ENCODE data around the gene DGKQ.
"Not testable (repeated sequence)": the region's sequence is repeated elsewhere in the genome, so short reads cannot be mapped to it uniquely, and the experiment has no call there.

The DGKQ gene

GRCh38 chr4:924107-925096, 49.0 kb downstream of the DGKQ start:
- peak; percentile 27 for DNase-seq

- no peak for DNase-seq
Observed at GRCh38 chr4:921830-922331, 51.5 kb downstream of the DGKQ start.

DNA sequence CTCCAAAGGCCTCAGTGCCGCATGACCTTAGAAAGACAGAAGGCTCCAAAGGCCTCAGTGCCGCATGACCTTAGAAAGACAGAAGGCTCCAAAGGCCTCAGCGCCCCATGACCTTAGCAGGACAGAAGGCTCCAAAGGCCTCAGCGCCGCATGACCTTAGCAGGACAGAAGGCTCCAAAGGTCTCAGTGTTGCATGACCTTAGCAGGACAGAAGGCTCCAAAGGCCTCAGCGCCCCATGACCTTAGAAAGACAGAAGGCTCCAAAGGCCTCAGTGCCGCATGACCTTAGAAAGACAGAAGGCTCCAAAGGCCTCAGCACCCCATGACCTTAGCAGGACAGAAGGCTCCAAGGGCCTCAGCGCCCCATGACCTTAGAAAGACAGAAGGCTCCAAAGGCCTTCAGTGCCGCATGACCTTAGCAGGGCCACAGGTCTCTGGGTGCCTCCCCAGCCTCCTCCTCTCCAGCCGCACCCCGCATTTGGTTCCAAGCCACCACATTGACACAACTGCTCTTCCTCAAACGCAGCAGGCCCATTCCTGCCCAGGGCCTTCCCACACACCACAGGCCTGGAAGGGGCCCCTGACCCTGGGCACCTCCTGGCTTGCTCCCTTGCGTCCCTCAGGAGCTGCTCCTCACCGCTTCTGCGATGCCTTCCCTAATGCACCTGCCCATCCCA, 54.2 kb downstream of the DGKQ start:
- not testable (repeated sequence) for DNase-seq

GRCh38 chr4:918591-918990, 54.8 kb downstream of the DGKQ start:
- DNase-seq: not testable (repeated sequence)

DNA sequence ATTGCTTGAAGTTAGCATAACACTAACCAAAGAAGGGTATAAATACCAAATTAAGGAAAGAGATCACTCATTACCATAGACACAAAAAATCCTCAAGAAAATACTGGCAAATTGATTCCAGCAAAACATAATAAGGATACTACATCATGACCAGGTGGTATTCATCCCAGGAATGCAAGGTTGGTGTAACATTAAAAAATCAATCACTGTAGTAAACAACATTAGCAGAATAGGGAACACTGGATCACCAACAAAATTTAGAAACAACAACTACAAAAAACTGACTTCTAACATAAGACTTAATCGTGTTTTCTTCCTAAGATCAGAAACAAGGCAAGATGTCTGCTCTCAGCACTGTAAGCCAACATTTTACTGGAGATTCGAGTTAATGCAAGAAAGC, 55.4 kb downstream of the DGKQ start:
- DNase-seq: no peak

DNA sequence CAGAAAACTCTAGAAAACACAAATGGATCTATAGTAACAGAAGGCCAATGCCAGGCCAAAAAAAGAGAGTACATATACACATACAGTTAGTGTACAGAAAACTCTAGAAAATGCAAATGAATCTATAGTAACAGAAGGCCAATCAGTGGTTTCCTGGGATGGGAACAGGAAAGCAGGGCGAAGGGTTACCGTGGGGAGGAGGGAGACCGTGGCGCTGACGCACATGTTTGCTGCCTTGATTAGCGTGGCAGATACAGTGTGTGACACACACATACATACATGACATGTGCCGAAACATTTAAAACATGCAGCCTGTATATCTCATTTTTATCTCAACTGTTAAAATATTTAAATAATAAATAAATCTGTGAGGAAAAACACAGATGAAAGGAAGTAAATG, 55.9 kb downstream of the DGKQ start:
- DNase-seq: no peak

DNA sequence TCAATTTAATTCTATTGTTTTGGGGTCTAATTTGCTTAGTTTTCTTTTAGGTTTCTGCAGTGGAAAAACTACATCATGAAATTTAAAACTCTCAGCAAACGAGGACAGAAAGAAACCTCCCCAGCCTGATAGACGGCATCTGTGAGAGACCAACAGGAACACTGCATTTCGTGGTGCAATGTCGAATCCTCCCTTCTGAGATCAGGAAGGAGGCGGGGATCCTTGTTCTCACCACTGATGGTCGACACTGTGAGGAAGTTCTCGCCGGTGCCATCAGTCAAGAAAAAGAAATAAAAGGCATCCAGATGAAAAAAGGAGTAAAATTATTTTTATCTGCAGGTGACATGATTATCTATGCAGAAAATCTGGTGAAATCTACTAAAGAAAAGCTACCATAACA, 57.8 kb downstream of the DGKQ start:
- no peak for DNase-seq

GRCh38 chr4:915041-915474, 58.3 kb downstream of the DGKQ start:
- no peak for DNase-seq

- no peak for DNase-seq
Observed at GRCh38 chr4:914531-914930, 58.8 kb downstream of the DGKQ start.

GRCh38 chr4:913280-913618, 60.1 kb downstream of the DGKQ start:
- DNase-seq: no peak

DNA sequence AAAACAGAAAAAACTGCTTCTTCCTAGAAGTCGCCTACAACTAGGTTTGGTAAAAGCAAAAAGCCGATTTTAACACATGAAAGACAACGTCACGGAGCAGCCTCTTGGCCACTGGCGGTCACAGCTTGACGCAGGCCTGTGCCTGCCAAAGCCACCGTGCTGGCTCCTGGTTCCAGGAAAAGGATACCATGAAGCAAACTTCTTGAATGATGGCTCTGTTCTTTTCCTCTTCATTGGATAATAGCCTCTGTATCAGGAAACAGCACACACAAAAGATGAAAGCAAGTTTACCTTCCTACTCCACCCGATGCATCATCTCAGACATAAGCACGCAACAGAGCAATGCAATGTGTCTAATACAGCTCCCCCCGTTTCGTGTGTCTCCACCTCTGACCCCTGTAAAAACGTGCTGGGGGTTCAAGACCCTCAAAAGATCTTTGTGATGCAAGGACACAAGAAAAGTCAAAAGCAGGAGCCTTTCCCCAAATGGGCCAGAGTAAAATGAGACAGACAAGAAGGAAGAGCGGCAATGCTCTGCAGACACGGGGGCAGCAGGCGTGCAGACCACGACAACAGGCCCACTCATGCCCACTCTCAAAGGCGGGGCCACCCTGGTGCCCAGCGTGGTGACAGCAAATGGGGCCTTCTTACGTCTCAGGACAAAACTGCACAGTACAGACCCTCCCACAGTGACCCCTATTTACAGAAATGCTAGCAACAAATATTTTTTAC, 60.7 kb downstream of the DGKQ start:
- no peak for DNase-seq

DNA sequence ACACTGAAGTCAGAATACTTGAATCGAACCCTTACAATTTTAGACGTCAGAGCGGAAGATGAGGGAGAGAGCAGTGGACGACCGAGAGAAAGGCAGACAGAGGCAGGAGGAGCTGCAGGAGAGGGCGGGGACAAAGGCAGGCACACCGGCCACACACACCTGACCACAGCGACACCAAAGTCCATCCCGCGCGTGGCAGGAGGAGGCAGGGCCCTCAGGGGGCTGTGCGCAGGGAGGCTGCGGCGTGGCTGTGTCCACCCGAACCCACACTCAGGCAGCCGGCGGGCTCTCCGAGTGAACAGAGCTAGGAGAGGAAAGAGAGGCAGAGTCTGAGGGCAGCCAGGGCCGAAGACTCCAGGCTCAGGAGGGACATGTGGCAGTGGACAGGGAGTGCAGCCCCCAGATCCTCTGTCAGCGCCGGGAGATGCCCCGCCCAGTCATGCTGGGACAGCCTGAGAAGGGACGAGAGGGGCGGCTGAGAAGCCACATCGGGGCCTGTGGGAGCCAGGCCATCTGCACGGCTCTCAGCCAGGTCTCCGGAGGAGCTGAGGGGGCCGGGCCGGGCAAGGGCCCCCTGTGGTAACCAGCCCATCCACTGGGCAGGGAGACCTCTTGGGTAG, 61.4 kb downstream of the DGKQ start:
- no peak for DNase-seq

- no peak for DNase-seq
Observed at GRCh38 chr4:911221-911751, 62.1 kb downstream of the DGKQ start.

DNA sequence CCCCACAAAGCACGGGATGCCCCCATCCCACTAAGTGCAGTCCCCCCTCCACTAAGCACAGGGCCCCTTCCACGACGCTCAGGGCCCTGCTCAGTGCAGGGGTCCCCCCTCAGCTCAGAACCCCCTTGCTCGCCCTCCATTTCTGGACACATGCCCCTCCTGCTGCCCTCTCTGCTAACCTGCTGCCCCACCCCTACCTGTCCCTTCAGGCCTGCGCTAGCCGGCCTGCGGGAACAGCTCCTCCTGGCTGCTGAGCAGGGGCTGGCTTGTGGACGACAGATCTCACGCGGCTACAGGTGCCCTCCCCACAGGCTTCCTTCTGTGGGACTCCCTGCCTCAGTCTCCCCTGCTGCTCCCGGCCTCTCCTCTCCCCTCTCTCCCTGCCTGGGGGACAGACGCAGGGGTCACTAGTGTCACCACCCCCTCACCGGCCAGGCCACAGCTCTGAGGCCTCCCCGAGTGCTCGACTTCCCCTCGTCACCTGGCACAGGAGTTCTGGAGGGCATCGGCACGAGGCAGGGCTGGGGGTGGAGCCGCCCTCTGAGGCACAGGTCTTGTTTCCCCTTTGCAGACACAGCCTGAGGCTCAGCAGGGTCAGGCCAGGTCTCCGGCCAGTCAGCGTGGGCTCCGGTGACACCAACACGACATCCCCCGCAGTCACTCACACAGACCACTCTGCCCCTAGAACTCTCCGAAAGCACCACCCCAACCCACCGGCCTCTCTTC, 62.8 kb downstream of the DGKQ start:
- no peak for DNase-seq

GRCh38 chr4:909821-910220, 63.5 kb downstream of the DGKQ start:
- no peak for DNase-seq

DNA sequence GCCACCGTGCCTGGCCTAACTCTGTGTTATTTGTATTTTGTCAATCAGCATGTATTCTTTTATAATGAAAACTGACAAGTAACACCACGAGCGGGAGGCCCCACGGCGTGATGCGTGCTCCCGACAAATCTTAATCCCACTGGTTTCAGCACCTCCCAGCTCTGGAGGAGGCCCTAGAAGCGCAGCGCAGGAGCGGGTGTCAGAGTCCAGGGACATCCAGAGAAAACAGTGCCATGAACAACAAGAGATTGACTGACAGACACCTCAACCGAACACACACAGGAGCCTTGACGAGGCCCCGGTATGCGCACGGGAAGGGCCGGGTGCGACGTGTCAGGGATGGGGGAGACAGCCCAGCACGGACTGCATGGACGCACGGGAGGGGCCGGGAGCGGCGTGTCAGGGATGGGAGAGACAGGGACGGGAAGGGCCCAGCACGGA, 64.2 kb downstream of the DGKQ start:
- DNase-seq: no peak
